C1 segment of cervical spinal cord (tissue), 14 donors: Measurements from ENCODE around the gene GYS1.

Source experiments
- DNase-seq, 14 donors: peaks; one replicate each; lab custom pipeline; 2025; lab: John Stamatoyannopoulos, UW

The GYS1 gene

DNA sequence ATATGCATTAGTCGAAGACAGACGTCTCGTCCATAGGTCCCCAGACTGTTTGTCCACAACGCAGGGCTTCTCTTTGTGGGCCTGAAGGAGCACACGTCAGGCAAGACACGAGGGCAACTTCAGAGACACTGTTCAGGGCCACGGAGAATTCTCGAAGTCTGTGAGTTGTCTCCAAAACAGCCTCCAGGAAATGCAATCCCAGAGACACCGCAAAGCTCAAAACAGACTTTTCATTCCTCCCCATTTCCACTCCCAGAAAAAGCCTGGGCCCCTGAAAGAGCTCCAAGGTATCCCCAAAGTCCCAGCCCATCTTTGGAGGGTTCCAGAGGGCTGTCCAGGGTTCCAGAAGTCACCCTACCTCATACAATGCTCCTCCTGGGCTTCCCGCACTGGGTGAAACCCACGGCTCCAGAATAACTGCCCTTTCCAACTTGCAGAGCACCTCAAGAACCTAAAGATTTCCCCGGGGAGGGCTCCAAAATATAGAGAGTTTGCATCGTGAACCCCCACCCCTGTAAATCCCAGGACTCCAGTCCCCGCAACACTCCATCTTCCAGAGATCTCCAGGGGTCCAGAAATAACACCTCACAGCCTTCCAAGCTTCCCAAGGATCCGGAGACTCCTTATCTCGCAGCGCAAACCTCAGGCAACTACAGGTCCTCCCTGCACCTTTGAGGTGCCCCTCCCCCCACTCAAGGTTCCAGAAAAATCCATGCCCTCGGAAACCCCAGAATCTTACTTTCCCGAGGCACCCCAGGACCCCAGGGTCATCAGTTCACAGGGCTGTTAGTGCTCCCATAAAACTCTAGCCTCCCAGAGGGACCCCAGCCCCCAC is 28.7 kb downstream of the GYS1 start:
- peak in 6 of 14 donors; percentile 37 to 71 (median 54) for DNase-seq

- DNase-seq: peak in 13 of 14 donors; percentile 17 to 80 (median 67)
Measured at GRCh38 chr19:48963371-48964204, 29.5 kb downstream of the GYS1 start.

DNA sequence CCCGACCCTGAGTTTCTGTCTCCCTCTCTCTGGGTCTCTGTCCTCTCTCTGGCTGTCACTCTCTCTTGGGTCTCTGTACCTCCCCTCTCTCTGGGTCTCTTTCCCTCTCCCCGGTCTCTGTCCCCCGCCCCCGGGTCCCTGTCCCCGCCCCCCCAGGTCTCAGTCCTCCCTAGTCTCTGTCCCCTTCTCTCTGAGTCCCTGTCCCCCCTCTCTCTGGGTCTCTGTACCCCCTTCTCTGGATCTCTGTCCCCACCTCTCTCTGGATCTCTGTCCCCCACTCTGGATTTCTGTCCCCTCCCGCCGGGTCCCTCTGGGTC is 30.3 kb downstream of the GYS1 start:
- no peak for DNase-seq

GRCh38 chr19:48962029-48962848 is 30.9 kb downstream of the GYS1 start:
- peak in 6 of 14 donors; percentile 6 to 44 (median 26) for DNase-seq

- no peak for DNase-seq
Measured at GRCh38 chr19:48961673-48962028, 31.5 kb downstream of the GYS1 start.

DNA sequence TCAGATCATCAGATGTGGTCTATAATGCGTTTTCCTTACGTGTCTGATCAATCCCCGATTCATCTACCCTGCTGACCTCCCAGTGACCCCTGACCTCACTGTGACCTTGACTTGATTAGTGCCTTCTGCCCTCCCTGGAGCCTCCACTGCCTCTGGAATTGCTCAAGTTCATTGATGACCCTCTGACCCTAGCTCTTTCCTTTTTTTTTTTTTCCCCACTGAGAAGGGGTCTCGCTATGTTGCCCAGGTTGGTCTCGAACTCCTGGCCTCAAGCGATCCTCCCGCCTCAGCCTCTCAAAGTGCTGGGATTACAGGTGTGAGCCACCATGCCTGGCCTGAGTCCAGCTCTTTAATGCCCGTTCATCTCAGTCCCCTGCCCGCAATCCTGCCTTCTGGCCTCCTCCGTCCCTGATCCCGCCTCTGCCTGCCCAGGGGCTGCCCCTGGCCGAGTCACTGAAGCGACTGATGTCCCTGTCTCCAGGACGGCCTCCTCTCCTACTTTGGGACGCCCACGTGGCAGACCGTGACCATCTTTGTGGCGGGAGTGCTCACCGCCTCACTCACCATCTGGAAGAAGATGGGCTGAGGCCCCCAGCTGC is 32.0 kb downstream of the GYS1 start:
- DNase-seq: no peak

DNA sequence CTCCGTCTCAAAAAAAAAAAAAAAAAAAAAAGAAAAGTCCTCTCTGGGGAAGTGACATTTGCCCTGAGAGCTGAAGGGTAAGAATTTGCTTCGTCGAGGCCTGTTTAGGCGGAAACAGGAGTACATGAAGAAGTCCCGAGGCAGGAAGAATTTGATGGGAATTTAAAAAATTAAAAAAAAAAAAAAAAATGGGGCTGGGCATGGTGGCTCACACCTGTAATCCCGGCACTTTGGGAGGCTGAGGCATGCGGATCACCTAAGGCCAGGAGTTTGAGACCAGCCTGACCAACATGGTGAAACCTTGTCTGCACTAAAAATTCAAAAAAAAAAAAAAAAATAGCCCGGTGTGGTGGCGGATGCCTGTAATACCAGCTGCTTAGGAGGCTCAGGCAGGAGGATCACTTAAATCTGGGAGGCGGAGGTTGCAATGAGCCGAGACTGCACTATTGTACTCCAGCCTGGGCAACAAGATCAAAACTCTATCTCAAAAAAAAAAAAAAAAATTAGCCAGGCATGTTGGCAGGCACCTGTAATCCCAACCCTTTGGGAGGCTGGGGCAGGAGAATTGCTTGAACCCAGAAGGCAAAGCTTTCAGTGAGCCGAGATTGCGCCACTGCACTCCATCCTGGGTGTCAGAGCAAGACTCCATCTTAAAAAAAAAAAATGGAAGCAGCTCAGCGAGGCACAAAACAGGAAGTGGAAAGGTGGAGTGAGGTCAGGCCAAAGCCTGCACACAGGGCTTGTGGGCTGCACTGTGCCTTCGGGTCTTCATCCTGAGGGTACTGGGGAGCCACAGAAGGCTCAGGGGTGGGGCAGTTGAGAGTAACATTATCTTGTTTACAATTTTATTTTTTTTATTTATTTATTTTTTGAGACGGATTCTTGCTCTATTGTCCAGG is 33.5 kb downstream of the GYS1 start:
- no peak for DNase-seq

GRCh38 chr19:48958006-48958405 is 35.1 kb downstream of the GYS1 start:
- no peak for DNase-seq

GRCh38 chr19:48955308-48955958 is 37.7 kb downstream of the GYS1 start:
- DNase-seq: no peak

DNA sequence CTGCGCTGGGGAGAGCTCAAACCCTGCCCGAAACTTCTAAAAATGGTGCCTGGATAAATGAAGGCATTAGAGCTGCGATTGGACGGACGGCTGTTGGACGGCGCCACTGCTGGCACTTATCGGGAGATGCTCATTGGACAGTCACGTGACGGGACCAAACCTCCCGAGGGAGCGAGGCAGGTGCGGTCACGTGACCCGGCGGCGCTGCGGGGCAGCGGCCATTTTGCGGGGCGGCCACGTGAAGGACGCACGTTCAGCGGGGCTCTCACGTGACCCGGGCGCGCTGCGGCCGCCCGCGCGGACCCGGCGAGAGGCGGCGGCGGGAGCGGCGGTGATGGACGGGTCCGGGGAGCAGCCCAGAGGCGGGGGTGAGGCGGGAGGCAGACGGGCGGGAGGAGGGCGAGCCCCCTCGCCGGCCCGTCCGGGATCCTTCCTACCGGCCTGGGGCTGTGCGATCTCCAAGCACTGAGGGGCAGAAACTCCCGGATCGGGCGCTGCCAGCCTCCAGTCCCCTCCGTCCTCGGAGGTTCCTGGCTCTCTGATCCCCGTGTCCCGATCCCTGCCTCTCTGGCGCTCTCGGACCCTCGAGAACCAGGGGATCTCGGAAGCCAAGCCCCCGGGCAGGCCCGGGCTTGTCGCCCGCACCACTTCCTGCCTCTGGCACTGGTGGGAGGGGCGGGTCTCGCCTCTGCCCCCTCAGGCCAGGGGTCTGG is 38.4 kb downstream of the GYS1 start, which contains the start of gene BAX:
BAX (plus strand) TSS at position 281 of the 713 bp plus-strand sequence; CDS start at position 335, 54 bp downstream.
- DNase-seq: peak; percentile 64 to 96 (median 88)

GRCh38 chr19:48953990-48954594 is 39.0 kb downstream of the GYS1 start:
- DNase-seq: no peak

DNA sequence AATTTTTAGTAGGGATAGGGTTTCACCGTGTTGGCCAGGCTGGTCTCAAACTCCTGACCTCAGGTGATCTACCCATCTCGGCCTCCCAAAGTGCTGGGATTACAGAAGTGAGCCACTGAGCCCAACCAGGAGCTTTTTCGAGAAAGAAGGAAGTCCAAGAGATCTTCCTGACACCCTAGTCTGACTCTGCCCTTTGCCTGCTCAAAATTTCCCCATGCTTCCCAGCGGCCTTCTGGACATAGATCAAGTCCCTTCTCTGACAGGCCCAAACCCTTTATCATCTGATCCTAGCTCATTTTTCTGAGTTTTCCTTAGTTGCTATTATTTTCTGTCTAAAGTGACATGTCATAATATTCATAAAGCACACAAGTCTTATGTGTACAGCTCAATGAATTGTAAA is 40.0 kb downstream of the GYS1 start:
- DNase-seq: no peak

DNA sequence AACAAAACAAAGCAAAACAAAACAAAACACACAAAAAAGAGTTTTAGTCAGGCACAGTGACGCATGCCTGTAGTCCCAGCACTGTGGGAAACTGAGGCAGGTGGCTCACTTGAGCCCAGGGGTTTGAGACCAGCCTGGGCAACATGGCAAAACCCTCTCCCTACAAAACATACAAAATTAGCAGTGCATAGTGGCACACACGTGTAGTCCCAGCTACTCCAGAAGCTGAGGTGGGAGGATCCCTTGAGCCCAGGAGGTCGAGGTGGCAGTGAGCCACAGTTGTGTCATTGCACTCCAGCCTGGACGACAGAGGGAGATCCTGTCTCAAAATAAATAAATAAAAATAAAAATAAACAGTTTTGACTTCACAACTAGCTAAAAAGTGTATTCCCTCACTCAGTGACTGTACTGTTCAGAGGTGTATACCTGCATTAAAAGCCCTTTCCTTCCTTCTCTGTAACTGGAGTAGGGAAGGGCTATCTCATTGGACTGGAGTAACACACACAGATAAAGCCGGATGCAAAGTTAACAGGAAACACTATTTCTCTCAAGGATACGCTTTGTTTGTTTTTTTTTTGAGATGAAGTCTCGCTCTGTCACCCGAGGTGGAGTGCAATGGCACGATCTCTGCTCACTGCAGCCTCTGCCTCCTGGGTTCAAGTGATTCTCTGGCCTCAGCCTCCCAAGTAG is 42.1 kb downstream of the GYS1 start:
- DNase-seq: no peak

DNA sequence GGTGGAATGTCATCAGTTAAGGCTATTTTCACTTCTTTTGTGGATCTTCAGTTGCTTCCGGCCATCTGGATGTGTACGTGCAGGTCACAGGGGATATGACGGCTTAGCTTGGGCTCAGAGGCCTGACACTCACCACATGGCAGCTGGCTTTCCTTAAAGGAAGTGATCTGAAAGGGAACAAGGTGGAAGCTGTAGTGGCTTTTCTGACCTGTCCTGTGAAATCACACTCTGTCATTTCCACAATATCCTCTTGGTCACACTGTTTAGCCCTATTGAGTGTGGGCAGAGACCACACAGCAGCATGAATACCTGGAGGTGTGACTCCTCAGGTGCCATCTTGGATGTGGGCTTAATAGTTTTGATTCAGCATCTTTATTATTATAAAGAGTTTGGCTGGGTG is 43.0 kb downstream of the GYS1 start:
- DNase-seq: no peak

DNA sequence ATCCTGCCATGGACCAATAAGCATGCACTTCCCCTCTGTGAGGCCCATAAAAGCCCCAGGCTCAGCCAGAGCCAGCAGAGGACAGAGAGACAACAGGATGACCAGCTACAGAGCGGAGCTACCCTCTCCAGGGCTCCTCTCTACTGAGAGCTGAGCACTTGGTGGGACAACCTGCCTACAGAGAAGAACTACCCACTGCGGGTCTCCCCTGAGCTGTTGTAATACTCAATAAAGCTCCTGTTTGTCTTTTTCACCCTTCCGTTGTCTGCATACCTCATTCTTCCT is 45.9 kb downstream of the GYS1 start:
- no peak for DNase-seq

DNA sequence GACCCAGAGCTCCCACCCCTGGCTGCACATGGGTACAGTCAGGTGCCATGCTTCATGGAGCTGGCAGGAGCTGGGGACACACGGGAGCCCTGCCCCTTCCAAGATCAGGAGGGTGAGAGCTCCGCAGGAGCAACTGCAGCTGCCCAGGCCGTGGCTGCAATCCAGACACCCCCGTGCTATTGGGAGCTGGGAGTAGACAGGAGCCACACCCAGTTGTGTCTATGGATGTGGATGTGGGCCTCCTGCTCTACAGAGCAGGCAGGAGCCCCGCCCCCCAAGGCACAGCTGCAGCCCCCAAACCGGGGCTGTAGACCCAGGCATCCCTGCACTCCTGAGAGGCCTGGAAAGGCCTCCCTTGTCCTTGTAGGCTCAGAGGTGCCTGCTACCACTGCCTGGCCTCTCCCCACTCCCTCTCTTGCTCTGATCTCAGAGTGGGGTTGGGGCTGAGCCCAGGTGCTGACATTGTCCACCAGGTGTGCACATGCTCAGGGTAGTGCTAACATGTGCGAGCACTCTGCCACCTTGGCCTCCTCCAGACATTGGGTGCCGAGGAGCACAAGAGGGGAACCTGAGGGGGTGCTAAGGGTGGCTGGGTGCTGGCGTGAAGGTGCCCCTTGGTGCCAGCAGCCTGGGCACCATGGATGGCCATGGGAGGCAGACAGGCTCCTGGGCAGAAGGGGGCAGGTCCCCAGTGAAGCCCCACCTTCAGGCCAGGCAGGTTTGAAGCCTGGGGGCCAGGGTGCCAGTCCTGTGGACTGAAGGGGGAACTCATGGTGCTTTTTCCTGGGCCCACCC is 46.4 kb downstream of the GYS1 start:
- DNase-seq: no peak

DNA sequence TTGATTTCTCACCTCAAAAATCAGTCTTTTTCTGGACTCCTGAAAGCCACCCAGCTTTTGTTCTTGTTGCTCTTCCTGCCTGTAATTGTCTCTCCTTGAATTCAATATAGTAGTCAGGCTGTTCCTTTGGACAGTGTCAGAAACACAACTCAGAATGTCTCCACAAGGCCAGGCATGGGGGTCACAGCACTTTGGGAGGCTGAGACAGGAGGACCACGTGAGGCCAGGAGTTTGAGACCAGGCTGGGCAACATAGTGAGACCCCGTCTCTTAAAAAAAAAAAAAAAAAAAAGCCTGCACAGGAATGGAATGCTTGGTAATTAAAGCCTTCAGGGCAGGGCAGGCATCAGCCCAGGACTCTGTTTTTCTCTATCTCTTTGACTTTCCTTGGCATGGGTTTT is 47.3 kb downstream of the GYS1 start:
- no peak for DNase-seq

GRCh38 chr19:48945415-48945814 is 47.7 kb downstream of the GYS1 start:
- DNase-seq: no peak
